ENCODE measurements around the gene DOK5. TPM values are rescaled to one million over a fixed set of nuclear protein-coding genes. Genes with fewer than 3 reads are reported as not detected.

Gene DOK5
- total and polyA plus RNA-seq, 2 of the 8 experiments (the other 6 are each of a cell fraction or from before 2014, with no cell fraction given): 8.9 to 15.0 TPM

DNA sequence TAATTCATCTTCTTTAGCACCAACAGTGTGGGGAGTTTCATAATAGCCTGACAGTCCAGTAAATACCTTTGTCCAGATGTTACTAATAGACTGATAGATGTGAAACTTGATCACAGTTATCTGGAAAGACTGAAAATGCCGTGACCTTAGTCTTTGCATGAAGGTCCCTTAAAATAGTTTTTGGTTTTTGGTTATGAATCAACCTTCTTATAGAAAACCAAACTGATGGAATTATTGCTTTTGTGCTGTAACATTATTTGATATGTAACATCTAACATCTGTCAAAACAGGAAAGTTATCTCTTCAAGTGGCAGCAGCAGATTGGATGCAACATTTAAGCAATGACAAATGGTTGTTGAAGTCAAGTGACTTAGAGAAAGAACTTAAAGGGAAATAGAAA lies 190.4 kb downstream of the DOK5 start (continued):
- TF ChIP-seq GTF2F1 (IDR thresholded peaks at IDR 0.05; ENCODE audit: borderline replicate concordance, low read depth, low read length): no peak
- no peak for TF ChIP-seq RFX5 (IDR thresholded peaks at IDR 0.05; ENCODE audit: borderline replicate concordance, low read depth, low read length)
- no peak for TF ChIP-seq SAP30 (IDR thresholded peaks at IDR 0.05; ENCODE audit: insufficient read depth, insufficient replicate concordance, low read length)
- TF ChIP-seq, protein P1, sequence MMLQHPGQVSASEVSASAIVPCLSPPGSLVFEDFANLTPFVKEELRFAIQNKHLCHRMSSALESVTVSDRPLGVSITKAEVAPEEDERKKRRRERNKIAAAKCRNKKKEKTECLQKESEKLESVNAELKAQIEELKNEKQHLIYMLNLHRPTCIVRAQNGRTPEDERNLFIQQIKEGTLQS (IDR thresholded peaks at IDR 0.05; ENCODE audit: insufficient read depth, low read depth, low read length): no peak
- no peak for TF ChIP-seq TAF1 (IDR thresholded peaks at IDR 0.05; ENCODE audit: low read depth, low read length)
- TF ChIP-seq JUND (IDR thresholded peaks at IDR 0.05; ENCODE audit: low read length): no peak
